Measurements from ENCODE around the gene SOCS4.

- no peak for TF ChIP-seq CTCF (IDR thresholded peaks at IDR 0.05)
- no peak for TF ChIP-seq POLR2A (IDR thresholded peaks at IDR 0.05)
Observed at GRCh38 chr14:55094292-55095157, 67.5 kb downstream of the SOCS4 start.

All from lower leg skin (tissue), 3 donors.